Sigmoid colon (tissue), 7 donors: ENCODE results near the gene ZSWIM8. TPM values are rescaled to one million over a fixed set of nuclear protein-coding genes. Genes with fewer than 3 reads are reported as not detected.

Experiments used
- DNase-seq: peaks from one replicate; pipeline ENCODE4 v3.0.0-alpha.2; 2019
- H3K27ac ChIP-seq, 4 donors: fragments of 200-600 bp; sonication (generic); one replicate each; pipeline ENCODE4 v1.5.1; 2016 to 2019; ENCODE audit warnings: mild to moderate bottlenecking in 1 of 4
- H3K27me3 ChIP-seq, 3 donors: fragments of 200-600 bp; sonication (generic); one replicate each; pipeline ENCODE4 v1.5.1; 2019; ENCODE audit warnings: mild to moderate bottlenecking in 1 of 3
- H3K36me3 ChIP-seq, 4 donors: fragments of 200-600 bp; sonication (generic); one replicate each; pipeline ENCODE4 v1.5.1; 2016 to 2019
- H3K4me1 ChIP-seq, 4 donors: fragments of 200-600 bp; sonication (generic); one replicate each; pipeline ENCODE4 v1.5.1; 2017 to 2019
- H3K4me3 ChIP-seq, 4 donors: fragments of 200-600 bp; sonication (generic); one replicate each; pipeline ENCODE4 v1.5.1; 2017 to 2019; ENCODE audit warnings: mild to moderate bottlenecking in 2 of 4, moderate library complexity in 1 of 4
- H3K9me3 ChIP-seq, 4 donors: fragments of 200-600 bp in 3 of 4; sonication (generic) in 3 of 4; one replicate each; pipeline versions ENCODE4 v1.5.1 to v1.6.1; 2013 to 2019
- EP300 ChIP-seq, 4 donors: sonication (generic); formaldehyde crosslinking; IDR thresholded peaks; one replicate each; pipeline ENCODE4 v1.6.1; 2017; ENCODE audit warnings: antibody characterized with exemption in 4 of 4
- POLR2A ChIP-seq, 2 donors: fragments of 450-650 bp; IDR thresholded peaks; one replicate each; pipeline ENCODE4 v1.6.1; 2016; ENCODE audit warnings: antibody characterized with exemption in 2 of 2, mild to moderate bottlenecking in 2 of 2, moderate library complexity in 2 of 2
- POLR2AphosphoS5 ChIP-seq, 4 donors: sonication (generic); formaldehyde crosslinking; IDR thresholded peaks; one replicate each; pipeline ENCODE4 v1.6.1; 2017; ENCODE audit warnings: antibody characterized with exemption in 4 of 4
- WGBS, 2 donors: extraction: QIAGEN DNeasy Blood & Tissue Kit; methylation state at CpG; one replicate each; pipeline ENCODE4 v1.1.7; 2013; 5-methylcytosine and 5-hydroxymethylcytosine counted together
- intact Hi-C: fragments of 100-400 bp; cut with DNase I; formaldehyde crosslinking; loops from one replicate; pipeline ENCODE4 v1.15.1; 2023
- polyA plus RNA-seq, 3 donors: library from polyadenylated mRNA; stranded (reverse); fragments of 200-250 nt; gene quantifications; one replicate each; pipeline ENCODE4 v1.2.3, GENCODE V29; 2013
- total RNA-seq, 4 donors: library from RNA; depleted of rRNA; stranded (reverse); fragments of >200 nt; gene quantifications; one replicate each; pipeline ENCODE4 v1.1.0, GENCODE V29; 2016
- TF ChIP-seq, protein P1 (sequence below), 4 experiments: fragments of 450-650 bp in 3 of 4; fragments of 200-600 bp in 1 of 4; IDR thresholded peaks; one replicate each; pipeline ENCODE4 v1.5.1; 2016 to 2019; ENCODE audit warnings: antibody characterized with exemption in 4 of 4, mild to moderate bottlenecking in 3 of 4, moderate library complexity in 2 of 4
- donor health status: healthy with polysubstance abuse.
- donor health status: Bipolar disorder and iron deficiency.
- donor health status: healthy.

ZSWIM8 gene
- total and polyA plus RNA-seq, 7 donors = 34.8 to 138 (median 61.8) TPM

DNA sequence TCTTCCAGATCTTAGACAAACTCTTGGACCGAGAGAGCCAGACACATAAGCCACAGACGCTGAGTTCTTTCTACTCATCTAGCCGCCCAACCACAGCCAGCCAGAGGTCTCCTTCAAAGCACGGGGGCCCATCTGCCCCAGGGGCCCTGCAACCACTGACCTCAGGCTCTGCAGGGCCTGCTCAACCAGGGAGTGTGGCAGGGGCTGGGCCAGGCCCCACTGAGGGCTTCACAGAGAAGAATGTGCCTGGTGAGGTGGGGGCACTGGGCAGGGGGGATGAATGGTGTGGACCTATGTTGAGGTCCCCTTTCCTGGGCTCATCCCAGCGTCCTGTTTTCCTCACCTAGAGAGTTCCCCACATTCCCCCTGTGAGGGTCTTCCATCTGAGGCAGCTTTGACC, 11.4 kb downstream of the ZSWIM8 start:
- Histone ChIP-seq H3K9me3 (no peaks in the 10 kb centered on the region), H3K27me3 (no peaks in the 10 kb centered on the region), H3K27ac (no peak overlapping the region), H3K4me1 (no peaks in the 10 kb centered on the region), H3K4me3 (no peak overlapping the region), H3K36me3 (peaks cover 51 to 100% (median 86%) of the 10 kb centered on the region in 4 donors)
- intact Hi-C loops = no loop called here
- peak; percentile 60 for DNase-seq
- TF ChIP-seq, protein P1, sequence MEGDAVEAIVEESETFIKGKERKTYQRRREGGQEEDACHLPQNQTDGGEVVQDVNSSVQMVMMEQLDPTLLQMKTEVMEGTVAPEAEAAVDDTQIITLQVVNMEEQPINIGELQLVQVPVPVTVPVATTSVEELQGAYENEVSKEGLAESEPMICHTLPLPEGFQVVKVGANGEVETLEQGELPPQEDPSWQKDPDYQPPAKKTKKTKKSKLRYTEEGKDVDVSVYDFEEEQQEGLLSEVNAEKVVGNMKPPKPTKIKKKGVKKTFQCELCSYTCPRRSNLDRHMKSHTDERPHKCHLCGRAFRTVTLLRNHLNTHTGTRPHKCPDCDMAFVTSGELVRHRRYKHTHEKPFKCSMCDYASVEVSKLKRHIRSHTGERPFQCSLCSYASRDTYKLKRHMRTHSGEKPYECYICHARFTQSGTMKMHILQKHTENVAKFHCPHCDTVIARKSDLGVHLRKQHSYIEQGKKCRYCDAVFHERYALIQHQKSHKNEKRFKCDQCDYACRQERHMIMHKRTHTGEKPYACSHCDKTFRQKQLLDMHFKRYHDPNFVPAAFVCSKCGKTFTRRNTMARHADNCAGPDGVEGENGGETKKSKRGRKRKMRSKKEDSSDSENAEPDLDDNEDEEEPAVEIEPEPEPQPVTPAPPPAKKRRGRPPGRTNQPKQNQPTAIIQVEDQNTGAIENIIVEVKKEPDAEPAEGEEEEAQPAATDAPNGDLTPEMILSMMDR (IDR thresholded peaks at IDR 0.05) = no peak
- no peak for TF ChIP-seq EP300 (IDR thresholded peaks at IDR 0.05)
- 89 to 94% methylated on average over 5 of the region's 5 CpGs for WGBS, 2 donors

DNA sequence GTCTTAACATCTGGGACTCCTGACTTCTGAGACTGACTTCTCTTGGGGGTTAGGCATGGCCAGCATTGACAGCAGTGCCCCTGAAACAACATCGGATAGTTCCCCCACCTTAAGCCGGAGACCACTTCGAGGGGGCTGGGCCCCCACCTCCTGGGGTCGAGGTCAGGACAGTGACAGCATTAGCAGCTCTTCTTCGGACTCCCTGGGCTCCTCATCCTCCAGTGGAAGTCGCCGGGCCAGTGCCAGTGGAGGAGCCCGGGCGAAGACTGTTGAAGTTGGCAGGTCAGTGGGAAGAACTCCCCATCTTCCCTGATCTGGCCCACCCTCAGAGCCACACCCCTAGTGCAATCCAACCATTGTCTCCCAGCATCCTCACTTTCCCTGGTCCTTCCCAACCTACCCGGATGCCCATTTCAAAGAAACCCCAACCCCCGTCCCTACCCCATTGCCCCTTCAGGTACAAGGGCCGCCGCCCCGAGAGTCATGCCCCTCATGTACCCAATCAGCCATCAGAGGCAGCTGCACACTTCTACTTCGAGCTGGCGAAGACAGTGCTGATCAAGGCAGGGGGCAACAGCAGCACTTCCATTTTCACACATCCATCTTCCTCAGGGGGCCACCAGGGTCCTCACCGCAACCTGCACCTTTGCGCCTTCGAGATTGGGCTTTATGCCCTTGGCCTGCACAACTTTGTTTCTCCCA, 12.1 kb downstream of the ZSWIM8 start:
- TF ChIP-seq, protein P1 (IDR thresholded peaks at IDR 0.05) = no peak
- TF ChIP-seq POLR2A (IDR thresholded peaks at IDR 0.05) = no peak
- no peak for TF ChIP-seq EP300 (IDR thresholded peaks at IDR 0.05)
- TF ChIP-seq POLR2AphosphoS5 (IDR thresholded peaks at IDR 0.05) = no peak
- H3K27me3 ChIP-seq = no peaks in the 10 kb centered on the region
- no peak overlapping the region for H3K4me3 ChIP-seq
- peak; percentile 64 for DNase-seq
- no peak overlapping the region for H3K27ac ChIP-seq
- H3K9me3 ChIP-seq = no peaks in the 10 kb centered on the region
- WGBS, 2 donors = 93% methylated on average over 19 of the region's 19 CpGs
- peaks cover 51 to 100% (median 85%) of the 10 kb centered on the region in 4 donors for H3K36me3 ChIP-seq
- H3K4me1 ChIP-seq = no peaks in the 10 kb centered on the region
- intact Hi-C loops = no loop called here

DNA sequence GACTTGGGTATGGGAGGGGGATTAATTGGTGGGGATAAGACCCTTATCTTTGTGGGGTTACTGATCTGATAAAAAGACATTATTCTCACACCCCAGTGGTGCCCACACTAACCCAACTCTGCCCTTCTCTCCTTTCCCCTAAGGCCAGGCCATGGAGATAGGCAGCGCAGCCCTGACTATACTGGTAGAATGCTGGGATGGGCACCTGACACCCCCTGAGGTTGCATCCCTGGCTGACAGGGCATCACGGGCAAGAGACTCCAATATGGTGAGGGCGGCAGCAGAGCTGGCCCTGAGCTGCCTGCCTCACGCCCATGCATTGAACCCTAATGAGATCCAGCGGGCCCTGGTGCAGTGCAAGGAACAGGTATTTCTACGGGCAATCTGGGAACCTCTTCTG, 12.7 kb downstream of the ZSWIM8 start:
- intact Hi-C loops = no loop called here
- DNase-seq = peak; percentile 62
- WGBS, 2 donors = 95 to 96% methylated on average over 6 of the region's 6 CpGs
- Histone ChIP-seq H3K27me3 (no peaks in the 10 kb centered on the region), H3K9me3 (no peaks in the 10 kb centered on the region), H3K36me3 (peaks cover 52 to 100% (median 84%) of the 10 kb centered on the region in 4 donors), H3K4me3 (no peak overlapping the region), H3K27ac (no peak overlapping the region), H3K4me1 (no peaks in the 10 kb centered on the region)
- TF ChIP-seq EP300 (IDR thresholded peaks at IDR 0.05) (no peak), POLR2A (IDR thresholded peaks at IDR 0.05) (no peak), POLR2AphosphoS5 (IDR thresholded peaks at IDR 0.05) (no peak)
- TF ChIP-seq, protein P1 (IDR thresholded peaks at IDR 0.05) = no peak

DNA sequence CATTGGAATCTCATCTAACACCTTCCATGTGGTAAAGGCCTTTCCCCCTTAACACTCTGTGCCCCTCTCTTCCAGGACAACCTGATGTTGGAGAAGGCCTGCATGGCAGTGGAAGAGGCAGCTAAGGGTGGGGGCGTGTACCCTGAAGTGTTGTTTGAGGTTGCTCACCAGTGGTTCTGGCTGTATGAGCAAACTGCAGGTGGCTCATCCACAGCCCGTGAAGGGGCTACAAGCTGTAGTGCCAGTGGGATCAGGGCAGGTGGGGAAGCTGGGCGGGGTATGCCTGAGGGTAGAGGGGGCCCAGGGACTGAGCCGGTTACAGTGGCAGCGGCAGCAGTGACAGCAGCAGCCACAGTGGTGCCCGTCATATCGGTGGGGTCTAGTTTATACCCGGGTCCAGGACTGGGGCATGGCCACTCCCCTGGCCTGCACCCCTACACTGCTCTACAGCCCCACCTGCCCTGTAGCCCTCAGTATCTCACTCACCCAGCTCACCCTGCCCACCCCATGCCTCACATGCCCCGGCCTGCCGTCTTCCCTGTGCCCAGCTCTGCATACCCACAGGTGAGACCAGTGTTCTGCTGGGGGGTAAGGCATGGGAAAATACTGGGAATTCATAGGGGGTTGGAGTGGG, 13.6 kb downstream of the ZSWIM8 start:
- 84 to 89% methylated on average over 10 of the region's 10 CpGs for WGBS, 2 donors
- DNase-seq = peak; percentile 63
- no peak overlapping the region for H3K4me3 ChIP-seq
- no peaks in the 10 kb centered on the region for H3K27me3 ChIP-seq
- intact Hi-C loops = no loop called here
- no peak overlapping the region for H3K27ac ChIP-seq
- H3K4me1 ChIP-seq = no peaks in the 10 kb centered on the region
- no peaks in the 10 kb centered on the region for H3K9me3 ChIP-seq
- peaks cover 55 to 100% (median 83%) of the 10 kb centered on the region in 4 donors for H3K36me3 ChIP-seq
- TF ChIP-seq POLR2AphosphoS5 (IDR thresholded peaks at IDR 0.05) (no peak), EP300 (IDR thresholded peaks at IDR 0.05) (no peak), POLR2A (IDR thresholded peaks at IDR 0.05) (no peak)
- TF ChIP-seq, protein P1 (IDR thresholded peaks at IDR 0.05) = no peak
